ENCODE measurements around the gene LAMC2.
"Not testable (repeated sequence)": the region's sequence is repeated elsewhere in the genome, so short reads cannot be mapped to it uniquely, and the experiment has no call there.

Gene LAMC2

DNA sequence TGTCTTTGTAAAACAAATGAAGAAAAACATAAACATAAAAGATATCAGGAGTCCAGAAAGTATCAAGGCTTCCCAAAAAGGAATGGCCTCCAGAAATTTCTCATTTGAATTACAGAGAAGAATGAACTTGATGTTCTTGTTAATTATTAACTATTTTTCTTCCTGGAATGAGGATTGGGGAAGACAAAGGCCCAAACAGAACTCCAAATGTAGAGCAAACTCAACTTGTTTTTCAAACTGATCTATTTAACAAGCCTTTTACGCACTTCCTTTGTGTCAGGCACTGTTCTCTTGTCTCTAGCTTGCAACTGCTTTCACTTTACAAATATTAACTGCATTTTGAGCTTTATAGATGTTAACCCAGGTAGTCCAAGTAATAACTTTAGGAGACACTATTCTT lies 45.5 kb downstream of the LAMC2 start:
- Mint-ChIP-seq H3K27me3 (peaks cover 3% of the 10 kb centered on the region), H3K27ac (no peak overlapping the region)

DNA sequence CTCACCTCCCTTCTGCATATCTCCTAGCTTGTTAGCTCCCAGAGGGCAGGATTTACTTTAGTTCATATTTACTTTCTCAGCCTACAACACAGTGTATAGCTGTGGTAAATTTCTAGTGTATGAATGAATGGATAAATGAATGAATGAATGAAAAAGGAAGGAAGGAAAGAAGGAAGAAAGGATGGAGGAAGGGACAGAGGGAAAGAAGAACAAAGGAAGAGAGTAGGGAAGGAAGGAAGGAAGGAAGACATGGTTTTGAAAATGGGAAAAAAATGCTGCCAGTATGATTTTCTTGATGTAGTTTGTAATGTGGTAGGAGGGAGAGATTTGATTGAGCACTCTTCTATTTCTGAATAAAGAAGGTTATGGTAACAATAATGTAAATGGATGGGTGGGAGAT lies 47.0 kb downstream of the LAMC2 start:
- H3K36me3 Mint-ChIP-seq (ENCODE audit: low read depth) = no peaks in the 10 kb centered on the region

More for the DNA sequence above, 45.5 kb downstream of the LAMC2 start:
- DNase-seq = no peak
- no peak overlapping the region for H3K4me3 Mint-ChIP-seq
- H3K9me3 Mint-ChIP-seq = no peaks in the 10 kb centered on the region
- H3K36me3 Mint-ChIP-seq (ENCODE audit: low read depth) = no peaks in the 10 kb centered on the region
- no peaks in the 10 kb centered on the region for H3K4me1 Mint-ChIP-seq (ENCODE audit: low read depth)

DNA sequence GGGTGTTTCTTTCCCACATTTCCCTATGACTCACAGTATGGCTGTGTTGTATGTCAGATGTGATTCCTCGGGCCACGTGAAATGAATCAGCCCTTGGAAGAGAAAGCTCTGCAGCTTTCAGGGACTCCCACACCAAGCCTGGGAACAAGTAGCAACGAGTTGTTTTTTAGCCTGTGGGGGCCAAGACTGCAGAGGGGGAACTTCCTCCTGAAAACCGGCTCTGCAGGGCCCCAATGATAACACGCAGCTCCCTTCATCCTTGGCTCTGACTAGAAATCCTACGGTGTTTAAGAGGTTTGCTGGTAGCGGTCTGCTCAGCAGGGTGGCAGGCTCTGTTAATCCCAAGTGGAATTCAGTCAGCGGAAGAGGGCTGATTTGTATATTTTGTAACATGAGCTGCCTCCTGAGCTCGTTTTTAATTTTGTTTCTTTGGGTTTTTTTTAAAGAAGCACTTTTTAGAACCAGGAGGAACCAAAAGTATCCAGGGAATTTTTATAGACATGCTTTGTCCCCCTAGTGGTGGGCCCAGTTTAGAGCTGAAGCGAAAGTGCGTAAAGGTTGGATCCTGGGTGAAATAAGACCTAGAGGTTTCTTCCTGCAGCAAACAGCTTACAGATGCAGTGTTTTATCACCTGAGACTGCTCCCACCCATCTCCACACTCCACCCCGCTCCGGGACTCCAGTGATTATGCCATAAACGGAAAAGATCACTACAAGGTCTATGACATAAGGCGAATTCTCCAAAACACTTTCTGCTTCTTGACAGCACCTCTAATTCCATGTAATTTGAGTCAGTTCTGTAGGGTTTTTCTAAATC lies 48.8 kb downstream of the LAMC2 start:
- Mint-ChIP-seq H3K36me3 (ENCODE audit: low read depth) (no peaks in the 10 kb centered on the region), H3K27ac (no peak overlapping the region), H3K9me3 (no peaks in the 10 kb centered on the region), H3K27me3 (no peaks in the 10 kb centered on the region), H3K4me3 (no peak overlapping the region), H3K4me1 (ENCODE audit: low read depth) (no peaks in the 10 kb centered on the region)
- no peak for DNase-seq

More for the DNA sequence above, 47.0 kb downstream of the LAMC2 start:
- no peaks in the 10 kb centered on the region for H3K4me1 Mint-ChIP-seq (ENCODE audit: low read depth)
- H3K27ac Mint-ChIP-seq = no peak overlapping the region
- H3K4me3 Mint-ChIP-seq = no peak overlapping the region
- H3K27me3 Mint-ChIP-seq = no peaks in the 10 kb centered on the region
- H3K9me3 Mint-ChIP-seq = no peaks in the 10 kb centered on the region
- DNase-seq = no peak

DNA sequence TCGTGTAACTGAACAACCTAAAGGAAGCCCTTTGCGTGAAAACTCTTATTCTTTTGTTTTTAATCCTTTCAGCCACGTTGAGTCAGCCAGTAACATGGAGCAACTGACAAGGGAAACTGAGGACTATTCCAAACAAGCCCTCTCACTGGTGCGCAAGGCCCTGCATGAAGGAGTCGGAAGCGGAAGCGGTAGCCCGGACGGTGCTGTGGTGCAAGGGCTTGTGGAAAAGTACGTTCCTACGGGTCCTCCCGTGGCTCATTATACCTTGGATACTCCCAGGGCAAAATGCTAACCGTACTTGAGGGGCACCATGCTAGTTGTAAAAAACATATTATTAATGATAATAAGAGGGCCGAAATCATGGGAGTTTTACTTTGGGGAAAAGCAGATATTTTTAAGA lies 49.4 kb downstream of the LAMC2 start:
- H3K36me3 Mint-ChIP-seq (ENCODE audit: low read depth) = no peaks in the 10 kb centered on the region
- no peak overlapping the region for H3K27ac Mint-ChIP-seq
- H3K27me3 Mint-ChIP-seq = no peaks in the 10 kb centered on the region
- no peak overlapping the region for H3K4me3 Mint-ChIP-seq
- no peak for DNase-seq
- H3K4me1 Mint-ChIP-seq (ENCODE audit: low read depth) = no peaks in the 10 kb centered on the region
- H3K9me3 Mint-ChIP-seq = no peaks in the 10 kb centered on the region

DNA sequence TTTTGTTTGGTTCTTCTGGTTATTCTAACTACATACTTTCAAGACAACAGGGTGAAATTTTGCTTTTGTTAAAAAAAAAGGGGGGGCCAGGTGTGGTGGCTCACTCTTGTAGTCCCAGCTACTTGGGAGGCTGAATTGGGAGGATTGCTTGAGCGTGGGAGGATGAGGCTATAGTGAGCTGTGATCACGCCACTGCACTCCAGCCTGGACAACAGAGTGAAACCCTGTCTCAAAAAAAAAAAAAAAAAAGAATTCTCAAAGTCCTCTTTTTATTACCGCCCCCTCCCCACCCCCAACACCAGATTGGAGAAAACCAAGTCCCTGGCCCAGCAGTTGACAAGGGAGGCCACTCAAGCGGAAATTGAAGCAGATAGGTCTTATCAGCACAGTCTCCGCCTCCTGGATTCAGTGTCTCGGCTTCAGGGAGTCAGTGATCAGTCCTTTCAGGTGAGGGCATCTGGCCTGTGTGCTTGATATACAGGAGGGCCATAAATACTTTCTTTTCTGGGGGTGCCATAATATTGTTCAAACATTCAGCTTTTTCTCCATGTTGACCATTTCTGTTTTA lies 50.2 kb downstream of the LAMC2 start:
- Mint-ChIP-seq H3K27me3 (no peaks in the 10 kb centered on the region), H3K4me1 (ENCODE audit: low read depth) (no peaks in the 10 kb centered on the region), H3K36me3 (ENCODE audit: low read depth) (no peaks in the 10 kb centered on the region), H3K9me3 (no peaks in the 10 kb centered on the region), H3K4me3 (no peak overlapping the region), H3K27ac (no peak overlapping the region)
- no peak for DNase-seq

DNA sequence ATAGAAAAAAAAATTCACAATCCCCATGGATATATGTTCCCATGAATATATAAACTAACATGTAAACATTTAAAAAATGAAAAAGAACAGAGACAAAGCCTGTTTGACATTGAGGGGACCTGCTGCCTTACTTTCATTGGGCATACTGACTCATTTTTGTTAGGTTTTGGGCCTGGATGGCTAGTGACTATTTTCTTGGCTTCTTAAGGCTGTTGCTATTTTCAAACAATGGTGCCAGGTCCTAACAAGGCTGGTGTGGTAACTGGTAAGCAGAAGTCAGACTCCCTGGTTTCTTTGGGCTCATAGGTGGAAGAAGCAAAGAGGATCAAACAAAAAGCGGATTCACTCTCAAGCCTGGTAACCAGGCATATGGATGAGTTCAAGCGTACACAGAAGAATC lies 51.0 kb downstream of the LAMC2 start:
- no peaks in the 10 kb centered on the region for H3K9me3 Mint-ChIP-seq
- no peak overlapping the region for H3K4me3 Mint-ChIP-seq
- DNase-seq = no peak
- H3K4me1 Mint-ChIP-seq (ENCODE audit: low read depth) = no peaks in the 10 kb centered on the region
- no peaks in the 10 kb centered on the region for H3K36me3 Mint-ChIP-seq (ENCODE audit: low read depth)
- H3K27me3 Mint-ChIP-seq = peaks cover under 1% of the 10 kb centered on the region
- no peak overlapping the region for H3K27ac Mint-ChIP-seq

DNA sequence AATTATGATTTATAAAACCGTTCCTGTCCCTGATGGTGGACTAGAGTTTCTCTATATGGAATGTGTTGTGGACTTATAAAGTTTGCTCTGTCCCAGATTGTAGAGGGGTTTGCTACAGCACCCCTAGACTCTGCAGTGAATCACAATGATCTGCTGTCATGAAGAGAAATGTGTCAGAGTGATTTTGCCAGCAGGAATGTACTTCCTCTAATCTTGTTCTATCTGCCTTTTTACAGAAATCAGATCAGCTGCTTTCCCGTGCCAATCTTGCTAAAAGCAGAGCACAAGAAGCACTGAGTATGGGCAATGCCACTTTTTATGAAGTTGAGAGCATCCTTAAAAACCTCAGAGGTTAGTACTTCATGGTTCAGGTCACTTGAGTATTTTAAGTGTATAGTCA lies 52.0 kb downstream of the LAMC2 start:
- DNase-seq = no peak
- H3K4me3 Mint-ChIP-seq = no peak overlapping the region
- no peak overlapping the region for H3K27ac Mint-ChIP-seq
- peaks cover 3% of the 10 kb centered on the region for H3K27me3 Mint-ChIP-seq
- no peaks in the 10 kb centered on the region for H3K9me3 Mint-ChIP-seq
- no peaks in the 10 kb centered on the region for H3K4me1 Mint-ChIP-seq (ENCODE audit: low read depth)
- no peaks in the 10 kb centered on the region for H3K36me3 Mint-ChIP-seq (ENCODE audit: low read depth)

DNA sequence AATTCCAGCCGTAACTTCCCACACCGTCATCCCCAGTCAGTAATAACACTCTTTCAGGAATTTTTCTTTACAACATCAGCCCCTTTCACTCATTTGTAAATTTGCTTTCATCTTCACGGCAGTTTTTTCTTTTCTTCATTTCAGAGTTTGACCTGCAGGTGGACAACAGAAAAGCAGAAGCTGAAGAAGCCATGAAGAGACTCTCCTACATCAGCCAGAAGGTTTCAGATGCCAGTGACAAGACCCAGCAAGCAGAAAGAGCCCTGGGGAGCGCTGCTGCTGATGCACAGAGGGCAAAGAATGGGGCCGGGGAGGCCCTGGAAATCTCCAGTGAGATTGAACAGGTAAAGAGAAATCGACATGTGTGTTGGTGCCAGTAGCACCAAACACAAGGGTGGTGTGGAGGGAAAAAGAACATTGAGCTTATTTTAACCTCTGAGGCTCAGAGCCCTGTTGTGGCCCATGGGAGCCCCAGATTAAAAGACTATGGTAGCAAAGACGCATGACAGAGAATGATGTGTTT lies 53.2 kb downstream of the LAMC2 start:
- no peak overlapping the region for H3K4me3 Mint-ChIP-seq

DNA sequence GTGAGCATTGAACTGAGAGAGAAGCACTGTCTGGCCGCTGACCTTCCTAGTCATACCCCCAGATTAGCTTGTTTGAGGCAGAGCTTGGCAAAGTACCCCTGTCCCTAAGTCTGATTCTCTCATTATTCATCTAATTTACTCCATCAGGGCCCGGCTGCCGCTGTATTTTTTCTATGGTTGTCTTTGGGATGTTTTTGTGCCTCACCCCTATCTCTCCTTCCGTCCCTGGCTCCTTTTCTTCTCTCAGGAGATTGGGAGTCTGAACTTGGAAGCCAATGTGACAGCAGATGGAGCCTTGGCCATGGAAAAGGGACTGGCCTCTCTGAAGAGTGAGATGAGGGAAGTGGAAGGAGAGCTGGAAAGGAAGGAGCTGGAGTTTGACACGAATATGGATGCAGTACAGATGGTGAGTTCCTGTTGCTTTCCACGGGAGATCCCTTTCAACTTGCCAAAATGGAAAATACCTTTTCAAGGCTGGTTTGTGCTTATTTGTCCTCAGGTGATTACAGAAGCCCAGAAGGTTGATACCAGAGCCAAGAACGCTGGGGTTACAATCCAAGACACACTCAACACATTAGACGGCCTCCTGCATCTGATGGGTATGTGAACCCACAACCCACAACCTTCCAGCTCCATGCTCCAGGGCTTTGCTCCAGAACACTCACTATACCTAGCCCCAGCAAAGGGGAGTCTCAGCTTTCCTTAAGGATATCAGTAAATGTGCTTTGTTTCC lies 53.9 kb downstream of the LAMC2 start:
- Mint-ChIP-seq H3K4me1 (ENCODE audit: low read depth) (no peaks in the 10 kb centered on the region), H3K4me3 (no peak overlapping the region), H3K27ac (no peak overlapping the region), H3K9me3 (no peaks in the 10 kb centered on the region), H3K36me3 (ENCODE audit: low read depth) (no peaks in the 10 kb centered on the region), H3K27me3 (peaks cover 3% of the 10 kb centered on the region)
- DNase-seq = no peak

More for the DNA sequence above, 53.2 kb downstream of the LAMC2 start:
- Mint-ChIP-seq H3K36me3 (ENCODE audit: low read depth) (no peaks in the 10 kb centered on the region), H3K9me3 (no peaks in the 10 kb centered on the region), H3K27ac (no peak overlapping the region), H3K27me3 (peaks cover 3% of the 10 kb centered on the region), H3K4me1 (ENCODE audit: low read depth) (no peaks in the 10 kb centered on the region)
- DNase-seq = no peak

DNA sequence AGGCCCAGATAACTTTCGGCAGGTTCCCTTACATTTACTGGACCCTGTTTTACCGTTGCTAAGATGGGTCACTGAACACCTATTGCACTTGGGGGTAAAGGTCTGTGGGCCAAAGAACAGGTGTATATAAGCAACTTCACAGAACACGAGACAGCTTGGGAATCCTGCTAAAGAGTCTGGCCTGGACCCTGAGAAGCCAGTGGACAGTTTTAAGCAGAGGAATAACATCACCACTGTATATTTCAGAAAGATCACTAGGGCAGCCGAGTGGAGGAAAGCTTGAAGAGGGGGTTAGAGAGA lies 54.4 kb downstream of the LAMC2 start:
- H3K27me3 Mint-ChIP-seq = peaks cover 6% of the 10 kb centered on the region
- H3K9me3 Mint-ChIP-seq = no peaks in the 10 kb centered on the region
- H3K27ac Mint-ChIP-seq = no peak overlapping the region
- no peak overlapping the region for H3K4me3 Mint-ChIP-seq
- H3K4me1 Mint-ChIP-seq (ENCODE audit: low read depth) = no peaks in the 10 kb centered on the region
- DNase-seq = no peak
- H3K36me3 Mint-ChIP-seq (ENCODE audit: low read depth) = no peaks in the 10 kb centered on the region

DNA sequence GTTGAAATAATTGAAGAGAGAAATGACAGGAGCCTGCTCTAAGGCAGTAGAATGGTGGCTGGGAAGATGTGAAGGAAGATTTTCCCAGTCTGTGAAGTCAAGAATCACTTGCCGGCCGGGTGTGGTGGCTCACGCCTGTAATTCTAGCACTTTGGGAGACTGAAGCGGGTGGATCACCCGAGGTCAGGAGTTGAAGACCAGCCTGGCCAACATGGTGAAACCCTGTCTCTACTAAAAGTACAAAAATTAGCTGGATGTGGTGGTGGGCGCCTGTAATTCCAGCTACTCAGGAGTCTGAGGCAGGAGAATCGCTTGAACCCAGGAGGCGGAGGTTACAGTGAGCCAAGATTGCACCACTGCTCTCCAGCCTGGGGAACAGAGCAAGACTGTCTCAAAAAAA lies 54.8 kb downstream of the LAMC2 start:
- H3K27ac Mint-ChIP-seq; DNase-seq; H3K9me3 Mint-ChIP-seq; H3K27me3 Mint-ChIP-seq; H3K36me3 Mint-ChIP-seq (ENCODE audit: low read depth); H3K4me3 Mint-ChIP-seq; H3K4me1 Mint-ChIP-seq (ENCODE audit: low read depth): not testable (repeated sequence)

DNA sequence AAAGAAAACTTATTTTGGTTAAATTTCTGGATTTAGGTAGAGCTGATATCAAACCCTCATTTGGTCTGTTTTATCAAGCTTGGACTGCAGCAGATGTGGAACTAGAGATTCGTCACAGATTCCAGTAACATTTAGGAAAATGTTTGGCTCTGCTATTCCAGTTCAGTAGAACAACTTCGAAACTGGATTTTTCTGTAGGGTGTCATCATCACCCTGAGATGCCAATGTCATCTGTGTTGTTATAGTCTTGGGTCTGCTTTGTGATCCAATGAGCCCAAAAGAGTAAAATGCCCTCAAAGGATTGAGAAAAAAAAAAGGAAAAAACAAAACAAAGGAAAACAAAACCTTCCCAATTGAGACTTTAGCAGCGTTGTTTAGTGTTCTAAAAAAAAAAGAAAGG lies 55.4 kb downstream of the LAMC2 start:
- Mint-ChIP-seq H3K27ac (no peak overlapping the region), H3K27me3 (peaks cover 13% of the 10 kb centered on the region), H3K36me3 (ENCODE audit: low read depth) (no peaks in the 10 kb centered on the region), H3K4me3 (no peak overlapping the region), H3K4me1 (ENCODE audit: low read depth) (no peaks in the 10 kb centered on the region), H3K9me3 (no peaks in the 10 kb centered on the region)
- no peak for DNase-seq

DNA sequence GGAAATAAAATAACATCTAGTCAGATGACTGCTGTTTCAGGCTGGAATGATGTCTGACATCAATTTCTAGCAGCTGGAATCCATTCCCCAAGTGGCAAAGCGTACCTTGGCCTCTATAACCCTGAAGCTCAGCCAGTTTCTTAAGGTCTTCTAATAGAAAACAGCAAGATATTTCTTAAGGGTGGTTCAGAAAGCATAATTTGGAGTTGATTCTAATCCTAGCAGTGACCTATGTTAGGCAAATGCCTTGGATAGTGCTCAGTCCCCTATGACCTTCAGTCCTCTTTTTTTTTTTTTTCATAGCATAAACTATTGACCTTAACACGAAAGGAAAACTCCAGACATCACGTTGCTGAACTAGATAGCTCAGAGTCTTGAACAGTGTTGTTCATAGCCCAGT lies 56.5 kb downstream of the LAMC2 start:
- Mint-ChIP-seq H3K27ac (no peak overlapping the region), H3K9me3 (no peaks in the 10 kb centered on the region)

DNA sequence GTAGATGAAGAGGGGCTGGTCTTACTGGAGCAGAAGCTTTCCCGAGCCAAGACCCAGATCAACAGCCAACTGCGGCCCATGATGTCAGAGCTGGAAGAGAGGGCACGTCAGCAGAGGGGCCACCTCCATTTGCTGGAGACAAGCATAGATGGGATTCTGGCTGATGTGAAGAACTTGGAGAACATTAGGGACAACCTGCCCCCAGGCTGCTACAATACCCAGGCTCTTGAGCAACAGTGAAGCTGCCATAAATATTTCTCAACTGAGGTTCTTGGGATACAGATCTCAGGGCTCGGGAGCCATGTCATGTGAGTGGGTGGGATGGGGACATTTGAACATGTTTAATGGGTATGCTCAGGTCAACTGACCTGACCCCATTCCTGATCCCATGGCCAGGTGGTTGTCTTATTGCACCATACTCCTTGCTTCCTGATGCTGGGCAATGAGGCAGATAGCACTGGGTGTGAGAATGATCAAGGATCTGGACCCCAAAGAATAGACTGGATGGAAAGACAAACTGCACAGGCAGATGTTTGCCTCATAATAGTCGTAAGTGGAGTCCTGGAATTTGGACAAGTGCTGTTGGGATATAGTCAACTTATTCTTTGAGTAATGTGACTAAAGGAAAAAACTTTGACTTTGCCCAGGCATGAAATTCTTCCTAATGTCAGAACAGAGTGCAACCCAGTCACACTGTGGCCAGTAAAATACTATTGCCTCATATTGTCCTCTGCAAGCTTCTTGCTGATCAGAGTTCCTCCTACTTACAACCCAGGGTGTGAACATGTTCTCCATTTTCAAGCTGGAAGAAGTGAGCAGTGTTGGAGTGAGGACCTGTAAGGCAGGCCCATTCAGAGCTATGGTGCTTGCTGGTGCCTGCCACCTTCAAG lies 57.3 kb downstream of the LAMC2 start:
- Mint-ChIP-seq H3K27ac (no peak overlapping the region), H3K36me3 (ENCODE audit: low read depth) (no peaks in the 10 kb centered on the region), H3K4me1 (ENCODE audit: low read depth) (no peaks in the 10 kb centered on the region), H3K4me3 (no peak overlapping the region), H3K27me3 (peaks cover 18% of the 10 kb centered on the region), H3K9me3 (no peaks in the 10 kb centered on the region)
- DNase-seq = no peak

More for the DNA sequence above, 56.5 kb downstream of the LAMC2 start:
- Mint-ChIP-seq H3K27me3 (peaks cover 18% of the 10 kb centered on the region), H3K36me3 (ENCODE audit: low read depth) (no peaks in the 10 kb centered on the region), H3K4me3 (no peak overlapping the region), H3K4me1 (ENCODE audit: low read depth) (no peaks in the 10 kb centered on the region)
- DNase-seq = no peak
